D341Med (cell line): ENCODE measurements around the gene CTRB2.

ENCODE experiments used
- DNase-seq: peaks from one replicate; pipeline ENCODE4 v3.0.0; 2012; ENCODE audit warnings: low spot score

The CTRB2 gene

GRCh38 chr16:75206749-75207451 is at the start of gene CTRB2:
CTRB2 (minus strand) TSS chr16:75207161; CDS start chr16:75207141, 20 bp downstream.
- DNase-seq = no peak

- no peak for DNase-seq
Observed at GRCh38 chr16:75256059-75256571, 49.2 kb upstream of the CTRB2 start.

- no peak for DNase-seq
Observed at GRCh38 chr16:75254359-75254837, 47.4 kb upstream of the CTRB2 start.

GRCh38 chr16:75252946-75253911 is 46.3 kb upstream of the CTRB2 start:
- no peak for DNase-seq

GRCh38 chr16:75252049-75252864 is 45.3 kb upstream of the CTRB2 start:
- DNase-seq = no peak

GRCh38 chr16:75251280-75252048 is 44.5 kb upstream of the CTRB2 start, which contains the start of gene BCAR1:
BCAR1 (minus strand) TSS chr16:75251624; CDS start chr16:75251482, 142 bp downstream.
- peak; percentile 94 for DNase-seq

- DNase-seq = peak; percentile 76
Observed at GRCh38 chr16:75250809-75251279, 43.9 kb upstream of the CTRB2 start.

GRCh38 chr16:75250089-75250808 is 43.3 kb upstream of the CTRB2 start:
- DNase-seq = no peak

- no peak for DNase-seq
Observed at GRCh38 chr16:75249441-75249840, 42.5 kb upstream of the CTRB2 start.

GRCh38 chr16:75248536-75249380 is 41.8 kb upstream of the CTRB2 start:
- no peak for DNase-seq

GRCh38 chr16:75248142-75248535 is 41.2 kb upstream of the CTRB2 start:
- no peak for DNase-seq

- no peak for DNase-seq
Observed at GRCh38 chr16:75247249-75247648, 40.3 kb upstream of the CTRB2 start.

- DNase-seq = no peak
Observed at GRCh38 chr16:75246504-75247205, 39.7 kb upstream of the CTRB2 start.

GRCh38 chr16:75244844-75245758 is 38.1 kb upstream of the CTRB2 start:
- DNase-seq = no peak

GRCh38 chr16:75244225-75244809 is 37.4 kb upstream of the CTRB2 start:
- DNase-seq = no peak

GRCh38 chr16:75243667-75244224 is 36.8 kb upstream of the CTRB2 start:
- no peak for DNase-seq
